Measurements from ENCODE around the gene VARS2. TPM values are rescaled to one million over a fixed set of nuclear protein-coding genes. Genes with fewer than 3 reads are reported as not detected.

Gene VARS2
- total RNA-seq = 24.8 and 28.4 TPM in 2 replicates

DNA sequence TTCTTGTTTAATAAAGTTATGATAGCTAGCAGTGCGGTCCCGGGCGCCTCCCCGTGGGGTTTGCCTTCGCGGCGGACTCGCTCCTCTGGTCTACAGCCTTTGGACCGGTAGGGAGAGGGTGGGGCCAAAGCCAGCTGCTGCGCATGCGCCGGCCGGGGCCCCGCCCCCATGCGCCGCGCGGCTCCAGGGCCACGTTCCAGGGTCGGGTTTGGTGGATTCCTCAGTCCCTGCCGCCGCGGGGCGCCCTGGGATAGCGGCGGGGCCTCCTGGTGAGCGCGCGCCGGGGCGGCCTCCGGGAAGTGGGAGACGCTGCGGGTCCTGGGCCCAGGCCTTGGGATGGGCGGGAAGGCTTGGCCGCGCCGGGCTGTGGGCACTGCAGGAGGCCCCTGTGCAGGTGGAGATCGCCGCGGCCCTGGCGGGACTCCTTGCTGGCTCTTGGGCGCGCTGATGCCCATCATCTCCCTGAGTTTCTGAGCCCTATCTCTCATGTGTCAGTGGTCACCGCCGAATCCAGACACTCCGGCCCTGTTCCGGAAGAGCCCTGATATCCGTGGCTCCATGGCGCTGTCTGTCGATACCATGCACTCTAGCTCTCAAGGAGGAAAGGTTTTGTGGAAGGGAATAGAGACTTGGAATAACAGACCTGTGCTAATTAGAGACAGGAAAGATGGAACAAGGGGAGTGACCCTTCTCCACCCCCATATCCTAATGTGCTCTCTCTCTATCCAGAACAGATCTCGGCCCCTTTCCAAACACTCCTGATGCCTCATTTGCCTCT lies at the start of gene VARS2:
Gene VARS2 (plus strand): TSS at position 163 of the 778 bp plus-strand sequence. CDS start 599 bp downstream, at position 762.

DNA sequence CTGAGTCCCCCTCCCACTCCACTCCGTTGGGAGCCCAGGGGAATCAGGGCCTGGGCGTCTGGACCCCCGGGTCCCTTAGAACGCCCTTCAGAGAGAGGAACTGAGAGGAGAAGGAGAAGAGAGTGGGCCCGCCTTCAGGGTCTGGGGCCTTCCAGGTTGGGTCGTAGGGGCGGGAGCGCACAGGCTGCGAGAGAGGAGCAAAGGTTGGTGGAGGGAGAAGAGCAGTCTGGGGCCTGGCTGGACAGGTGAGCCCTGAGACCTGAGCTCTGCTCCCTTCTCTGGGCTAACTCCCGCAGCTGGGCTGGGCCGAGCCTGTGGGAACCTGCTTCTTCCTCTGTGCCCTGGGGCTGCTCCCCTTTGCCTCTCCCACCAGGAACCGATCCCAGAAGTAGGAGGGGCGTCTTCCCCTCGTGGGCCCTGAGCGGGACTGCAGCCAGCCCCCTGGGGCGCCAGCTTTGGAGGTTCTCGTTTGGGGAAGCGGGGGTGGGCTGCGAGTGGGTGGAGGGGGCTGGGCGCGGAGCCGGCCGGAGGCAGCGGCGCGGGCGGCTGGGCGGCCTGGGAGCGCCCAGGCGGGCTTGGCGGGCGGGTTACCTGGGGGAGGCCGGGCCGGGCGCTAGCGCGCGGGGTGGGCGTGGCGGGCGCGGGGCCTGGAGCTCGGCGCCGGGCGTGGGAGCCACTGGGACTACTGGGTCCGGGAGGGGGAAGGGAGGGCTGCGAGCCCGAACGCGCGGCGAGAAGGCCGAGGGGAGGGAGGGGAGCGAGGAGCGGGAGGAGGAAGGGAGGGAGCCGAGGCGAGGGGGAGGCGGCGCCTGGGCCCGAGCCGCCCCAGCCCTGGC lies 30.1 kb upstream of the VARS2 start, which contains the start of gene DDR1:
Gene DDR1 (plus strand): TSS at position 835 of the 836 bp plus-strand sequence. CDS start 4,211 bp downstream, outside the sequence.

DNA sequence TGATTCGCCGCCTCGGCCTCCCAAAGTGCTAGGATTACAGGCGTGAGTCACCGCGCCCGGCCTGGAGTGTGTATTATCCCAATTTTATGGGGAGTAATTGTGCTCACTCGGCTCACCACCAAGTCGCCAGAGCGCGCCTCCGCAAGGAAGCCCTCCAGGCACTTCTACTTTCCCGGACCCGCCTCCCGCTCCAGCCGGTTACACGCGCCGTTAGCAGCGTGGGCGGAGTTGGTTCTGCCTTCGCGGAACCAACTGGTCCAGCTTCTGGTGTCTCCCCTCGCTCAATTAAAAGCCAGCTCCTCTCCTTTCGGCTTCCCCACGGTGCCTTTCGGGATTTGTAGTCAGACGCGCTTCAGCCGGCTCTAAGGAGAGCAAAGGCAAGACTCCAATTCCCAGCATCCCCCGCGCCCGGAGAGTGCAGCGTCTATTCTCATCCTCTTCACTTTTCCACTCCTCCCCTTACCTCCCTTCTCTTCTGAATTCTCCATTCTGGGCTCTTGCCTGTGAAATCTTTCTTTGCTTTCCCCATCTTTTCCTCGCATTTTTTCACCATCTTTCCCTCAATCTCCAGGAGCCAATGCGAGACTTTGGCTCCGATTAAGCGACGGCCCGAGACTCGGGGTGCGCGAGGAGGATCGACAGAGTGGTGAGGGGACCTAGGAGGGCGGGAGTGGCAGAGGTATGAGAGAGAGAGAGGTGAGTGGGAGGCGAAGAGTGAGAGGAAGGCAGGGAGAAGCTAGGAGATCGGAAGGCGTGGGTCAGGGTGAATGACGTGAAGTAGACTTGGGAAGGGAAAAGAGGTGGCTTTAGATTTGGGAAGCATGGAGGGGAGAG lies 6.1 kb upstream of the VARS2 start, which contains the start of gene GTF2H4:
Gene GTF2H4 (plus strand): TSS at position 450 of the 834 bp plus-strand sequence.

DNA sequence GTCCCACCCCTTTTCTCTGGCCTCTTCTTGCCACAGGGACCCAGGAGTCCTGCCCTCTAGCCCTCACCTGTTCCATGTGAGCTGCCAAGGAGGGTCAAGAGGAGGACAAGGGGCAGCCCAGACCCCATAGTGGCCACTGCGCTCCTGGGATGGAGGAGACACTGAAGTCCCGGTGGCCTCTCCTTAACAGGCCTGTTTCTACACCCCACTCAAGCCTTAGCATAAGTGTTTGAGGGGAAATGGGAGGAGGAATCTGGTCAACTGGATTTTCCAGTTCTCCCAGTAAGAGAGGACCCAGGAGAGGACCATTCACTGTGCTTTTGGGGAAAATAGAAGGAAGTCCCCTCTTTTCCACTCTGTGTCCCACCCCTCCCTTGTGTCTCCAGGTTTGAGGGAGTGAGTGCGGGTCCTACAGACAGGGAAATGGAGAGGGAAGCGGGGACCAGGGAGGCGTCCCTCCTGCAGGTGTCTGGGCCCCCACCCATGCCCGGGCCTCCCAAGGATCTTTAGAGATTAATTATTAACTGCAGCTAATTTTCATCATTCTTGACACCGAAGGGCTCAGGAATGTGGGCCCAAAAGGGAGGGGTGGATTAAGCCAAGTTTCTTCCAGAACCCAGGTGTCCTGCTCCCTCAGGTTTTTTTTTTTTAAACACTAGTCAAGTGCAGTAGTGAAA lies 18.1 kb downstream of the VARS2 start, which contains the start of gene SFTA2:
Gene SFTA2 (minus strand): TSS at position 202 of the 677 bp plus-strand sequence. CDS start 74 bp downstream, at position 128.

DNA sequence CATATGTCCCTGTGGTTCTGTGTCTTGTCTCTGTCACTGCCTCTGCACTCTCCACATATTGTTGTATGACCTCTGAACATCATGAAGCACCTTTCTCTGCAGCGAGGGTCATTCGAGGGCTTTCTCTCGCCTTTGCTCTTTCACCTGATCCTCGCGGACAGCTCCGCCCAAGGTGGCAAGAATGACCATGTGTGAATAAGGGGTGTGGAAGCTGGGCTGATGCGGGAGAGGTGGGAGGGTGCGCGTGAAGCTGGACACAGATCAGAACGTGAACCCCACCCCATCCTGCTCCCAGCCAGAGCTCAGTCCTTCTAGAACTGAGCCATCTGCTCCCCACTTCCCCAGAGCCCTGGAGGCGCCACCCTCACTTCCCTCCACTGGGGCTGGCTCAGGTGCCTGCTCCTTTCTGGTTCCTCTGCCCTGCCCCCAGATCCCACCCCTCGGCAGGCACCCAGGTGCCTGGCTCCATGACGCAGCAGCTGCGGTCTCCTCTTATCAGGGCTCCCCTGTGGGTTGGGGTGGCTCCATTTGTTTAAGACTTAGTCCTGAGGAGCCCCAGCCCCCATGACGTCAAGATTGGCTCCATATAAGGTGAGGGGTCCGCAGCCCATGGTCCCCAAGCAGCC lies 26.4 kb downstream of the VARS2 start, which contains the start of gene MUCL3:
Gene MUCL3 (plus strand): TSS at position 613 of the 626 bp plus-strand sequence. CDS start 27 bp downstream, outside the sequence.

Small RNAs within 50 kb of the gene (small RNA-seq; reads per million reads assigned to genes)
- gene RF00019 (ENCODE audit: low replicate concordance) = not detected

Other genes with a start within 250 kb of the VARS2 start
- 36.5 and 48.4 TPM in 2 replicates for gene DHX16, start 241.2 kb upstream of the VARS2 start, total RNA-seq
- gene PPP1R18, start 227.6 kb upstream of the VARS2 start, total RNA-seq = 95.6 and 121 TPM in 2 replicates
- 2.2 and 7.3 TPM in 2 replicates for gene NRM, start 223.3 kb upstream of the VARS2 start, total RNA-seq
- gene MDC1, start 197.0 kb upstream of the VARS2 start, total RNA-seq = 4.4 and 14.3 TPM in 2 replicates
- 380 and 1,475 TPM in 2 replicates for gene TUBB, start 193.9 kb upstream of the VARS2 start, total RNA-seq
- 107 and 112 TPM in 2 replicates for gene FLOT1, start 171.6 kb upstream of the VARS2 start, total RNA-seq
- gene IER3, start 169.7 kb upstream of the VARS2 start, total RNA-seq = 256 and 325 TPM in 2 replicates
- gene DDR1, start 29.7 kb upstream of the VARS2 start, total RNA-seq = 15.9 and 36.5 TPM in 2 replicates
- gene GTF2H4, start 6.0 kb upstream of the VARS2 start, total RNA-seq = 9.4 and 17.6 TPM in 2 replicates
- gene SFTA2, start 17.9 kb downstream of the VARS2 start, total RNA-seq = not detected in 2 replicates
- gene MUCL3, start 26.7 kb downstream of the VARS2 start, total RNA-seq = not detected in 2 replicates
- not detected in 2 replicates for gene MUC21, start 69.5 kb downstream of the VARS2 start, total RNA-seq
- not detected in 2 replicates for gene MUC22, start 96.2 kb downstream of the VARS2 start, total RNA-seq
- not detected in 2 replicates for gene C6orf15, start 198.3 kb downstream of the VARS2 start, total RNA-seq
- gene PSORS1C1, start 200.6 kb downstream of the VARS2 start, total RNA-seq = 1.3 and 2.3 TPM in 2 replicates
- 0.14 TPM in 1 of 2 replicates, not detected in the other for gene CDSN, start 206.2 kb downstream of the VARS2 start, total RNA-seq
- gene PSORS1C2, start 224.8 kb downstream of the VARS2 start, total RNA-seq = not detected in 2 replicates
- 7.7 and 16.9 TPM in 2 replicates for gene CCHCR1, start 243.6 kb downstream of the VARS2 start, total RNA-seq
- gene TCF19, start 244.4 kb downstream of the VARS2 start, total RNA-seq = 0.66 and 57.8 TPM in 2 replicates

Data from placental pericyte (primary cell).